ENCODE measurements around the gene FAM72A.
A peak's percentile ranks its signal among the peaks of the same experiment; 100 is the strongest.
"Not testable (repeated sequence)": the region's sequence is repeated elsewhere in the genome, so short reads cannot be mapped to it uniquely, and the experiment has no call there.

The FAM72A gene

DNA sequence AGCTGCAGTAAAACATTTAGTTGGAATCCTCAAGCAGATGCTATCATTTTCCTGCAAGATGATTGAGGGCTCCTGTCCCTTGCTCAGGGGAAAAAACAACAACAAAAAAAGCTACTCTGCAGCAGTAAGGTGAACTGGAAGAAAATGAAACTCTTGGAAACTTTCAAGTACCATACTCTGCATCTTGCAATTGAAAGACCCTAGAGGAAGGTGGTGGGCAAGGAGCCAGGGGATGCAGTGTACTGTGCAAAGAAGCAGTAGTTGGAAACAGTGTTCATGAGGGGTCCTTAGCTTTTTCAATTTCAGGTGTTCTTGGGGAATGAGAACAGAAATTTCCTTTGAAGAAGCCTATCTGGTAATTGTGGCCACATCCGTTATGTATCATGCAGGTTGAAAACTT, 8.2 kb upstream of the FAM72A start:
- not testable (repeated sequence) for DNase-seq

DNA sequence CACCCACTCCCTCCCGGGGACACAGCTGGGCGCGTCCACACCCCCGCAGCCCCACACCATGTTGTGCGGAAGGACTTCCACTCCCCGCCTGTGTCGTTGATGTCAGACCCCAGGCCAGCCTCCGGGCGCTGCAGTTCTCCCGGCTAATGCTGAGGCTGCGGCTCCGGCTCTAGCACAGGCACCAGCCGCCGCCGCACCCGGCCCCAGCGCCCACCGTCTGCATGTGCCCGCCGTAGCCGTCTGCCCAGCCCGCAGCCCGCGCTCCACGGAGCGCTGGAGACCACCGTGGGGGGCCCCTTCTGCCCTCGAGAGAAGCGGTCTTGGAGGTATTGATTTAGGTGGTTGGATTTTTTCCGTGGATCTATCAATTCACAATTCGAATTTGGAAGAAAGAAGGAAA, 2.9 kb upstream of the FAM72A start:
- DNase-seq, result not testable (repeated sequence)

DNA sequence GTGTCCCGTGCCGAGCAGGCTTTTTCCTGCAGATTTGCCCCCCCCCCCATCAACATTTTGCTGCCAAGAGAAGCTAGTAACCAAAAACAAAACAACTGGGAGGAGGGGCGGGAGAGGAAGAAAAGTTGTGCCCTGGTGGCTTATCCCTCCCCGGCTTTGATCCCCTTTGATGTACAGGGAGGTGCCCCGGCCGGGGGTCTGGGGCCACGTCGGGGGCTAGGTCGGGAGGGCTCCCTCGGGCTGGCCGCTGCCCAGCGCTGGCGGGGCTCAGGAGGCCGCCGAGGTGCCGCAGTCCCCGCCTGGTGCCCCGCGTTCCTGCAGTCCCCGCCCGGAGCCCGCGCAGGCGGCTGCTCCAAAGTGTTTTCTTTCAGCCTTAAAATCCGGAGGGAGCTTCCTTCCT, 2.2 kb upstream of the FAM72A start:
- DNase-seq, result not testable (repeated sequence)

DNA sequence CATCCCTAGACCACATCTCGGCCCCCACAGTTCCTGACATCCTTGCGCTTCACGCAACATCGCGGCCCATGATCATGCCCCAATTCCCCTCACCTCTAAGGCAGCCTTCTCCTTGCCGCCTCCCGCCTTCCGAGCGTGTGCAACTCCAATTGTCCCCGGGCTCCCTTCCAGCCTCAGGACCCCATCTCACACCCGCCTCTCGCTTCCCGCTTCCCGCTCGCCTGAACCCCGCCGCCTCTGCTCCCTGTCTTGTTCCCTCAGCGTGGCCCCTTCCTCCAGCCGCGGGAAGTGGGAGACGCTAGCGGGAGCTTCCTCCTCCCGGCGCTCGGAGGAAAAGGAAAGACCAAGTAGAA, 1.5 kb upstream of the FAM72A start:
- DNase-seq, result not testable (repeated sequence)

- DNase-seq, result peak; percentile 6
Observed at GRCh38 chr1:206203364-206204158, 922 bp upstream of the FAM72A start, which contains the start of gene SRGAP2. Gene SRGAP2, plus strand, starts transcription at chr1:206203541. Its CDS starts 2,430 bp downstream, at chr1:206205971.

DNA sequence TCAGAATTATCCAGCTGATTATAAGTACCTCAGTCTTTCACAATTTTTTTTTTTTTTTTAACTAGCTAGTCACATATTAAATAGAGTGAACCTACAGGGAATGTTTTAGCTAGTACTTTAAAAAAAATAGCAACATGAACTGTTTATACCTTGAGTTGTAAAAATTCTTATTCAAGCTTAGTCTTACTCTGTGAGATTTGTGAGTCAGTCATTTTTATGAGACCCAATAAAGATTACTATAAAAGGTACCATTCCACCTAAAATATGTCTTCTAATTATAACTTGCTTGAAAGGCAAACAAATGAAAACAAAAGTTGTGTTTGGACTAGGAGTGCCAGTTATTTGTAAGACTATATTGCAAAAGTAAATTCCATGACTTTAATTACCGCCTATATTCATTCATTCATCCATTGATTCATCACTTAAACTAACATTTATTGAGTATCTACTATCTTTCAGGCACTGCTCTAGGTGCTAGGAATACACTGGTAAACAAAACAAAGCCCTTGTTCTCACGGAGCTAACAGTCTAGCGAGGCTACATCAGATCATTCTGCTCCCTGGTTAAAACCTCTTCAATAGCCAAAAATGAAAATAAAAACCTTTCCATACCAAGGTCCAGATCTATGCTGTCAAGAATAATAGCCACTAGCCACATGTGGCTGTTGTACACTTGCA, 5.8 kb downstream of the FAM72A start:
- DNase-seq, result not testable (repeated sequence)

- not testable (repeated sequence) for DNase-seq
Observed at GRCh38 chr1:206195182-206195581, 7.5 kb downstream of the FAM72A start.

GRCh38 chr1:206186826-206187225, 15.8 kb downstream of the FAM72A start:
- not testable (repeated sequence) for DNase-seq

DNA sequence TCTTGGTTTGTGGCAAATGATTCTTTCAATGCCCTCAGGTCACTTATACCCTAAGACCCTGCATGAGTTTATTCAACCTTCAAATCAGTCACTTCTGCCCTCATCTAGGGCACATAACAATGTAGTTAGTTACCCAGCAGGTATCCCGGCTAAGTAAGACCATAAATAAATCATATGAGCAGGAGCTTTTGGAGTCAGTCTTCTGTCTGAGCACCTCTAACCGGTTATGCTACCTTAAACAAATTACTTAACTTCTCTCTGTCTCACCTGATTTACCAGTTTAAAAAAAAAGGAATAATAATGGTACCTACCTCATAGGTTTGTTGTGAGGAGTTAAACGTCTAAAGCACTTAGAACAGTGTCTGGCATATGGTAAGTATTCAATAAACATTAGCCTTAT, 16.9 kb downstream of the FAM72A start:
- DNase-seq, result not testable (repeated sequence)

DNA sequence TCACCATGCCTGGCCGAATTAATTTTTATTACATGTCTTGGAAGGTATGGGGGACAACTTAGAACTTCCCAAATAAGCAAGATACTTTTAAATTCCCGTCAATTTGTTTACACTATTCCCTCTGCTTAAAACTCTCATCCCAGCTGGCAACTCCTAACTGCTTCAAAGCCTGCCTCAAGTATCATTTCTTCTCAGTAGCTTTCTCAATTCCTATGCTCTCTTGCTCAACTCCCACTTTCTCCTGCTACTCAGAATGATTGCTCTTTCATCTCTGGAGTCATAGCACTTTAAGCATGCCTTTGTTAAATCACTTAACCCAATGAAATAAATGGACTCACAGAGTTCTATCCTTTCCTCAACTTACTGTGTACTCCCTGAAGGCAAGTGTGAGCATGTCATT, 18.9 kb downstream of the FAM72A start:
- not testable (repeated sequence) for DNase-seq

DNA sequence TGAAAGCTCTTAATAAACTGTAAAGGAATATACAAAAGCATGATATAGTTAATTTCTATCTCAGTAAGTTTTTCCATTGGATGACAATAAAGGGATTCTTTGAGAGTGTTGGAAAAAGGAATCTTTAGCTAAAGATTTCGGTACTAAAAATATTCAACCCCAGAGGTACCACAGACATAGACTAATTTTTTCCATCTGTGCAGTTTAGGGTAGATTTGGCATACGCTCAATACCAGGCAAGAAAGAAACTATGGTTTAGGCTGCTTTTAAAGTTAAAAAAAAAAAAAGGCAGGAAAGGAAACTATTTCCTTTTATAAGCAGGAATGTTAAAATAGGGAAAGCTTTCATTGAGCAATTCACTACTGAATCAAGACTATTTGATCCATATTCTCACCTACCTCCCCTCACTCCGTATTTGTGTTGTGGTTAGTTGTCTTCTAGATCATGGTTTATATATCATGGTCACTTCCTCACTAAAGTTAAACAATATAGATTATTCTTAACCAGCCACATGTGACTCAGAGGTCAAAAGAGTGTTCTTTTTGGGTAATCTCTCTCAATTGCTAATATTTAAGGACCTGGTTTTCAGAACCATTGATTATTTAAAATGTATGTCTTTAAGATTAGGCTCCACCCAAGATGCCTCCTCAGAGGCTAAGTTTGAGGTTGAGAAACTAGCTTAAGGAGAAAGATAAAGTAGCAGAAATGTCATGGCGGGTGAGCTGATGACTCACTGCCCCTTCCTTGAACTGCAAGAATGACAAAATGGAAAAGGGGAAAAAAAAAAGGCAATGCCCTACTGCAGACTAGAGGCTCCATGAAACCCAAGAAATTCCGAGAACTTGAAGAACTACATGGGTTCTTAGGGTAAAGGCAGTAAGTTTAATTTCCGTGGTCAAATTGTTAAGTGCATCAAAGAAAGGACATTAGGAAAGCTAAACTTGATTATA, 20.0 kb downstream of the FAM72A start:
- DNase-seq, result not testable (repeated sequence)

- not testable (repeated sequence) for DNase-seq
Observed at GRCh38 chr1:206179666-206180065, 23.0 kb downstream of the FAM72A start.

- not testable (repeated sequence) for DNase-seq
Observed at GRCh38 chr1:206178061-206178989, 24.3 kb downstream of the FAM72A start.

GRCh38 chr1:206176114-206176502, 26.5 kb downstream of the FAM72A start:
- DNase-seq, result not testable (repeated sequence)

DNA sequence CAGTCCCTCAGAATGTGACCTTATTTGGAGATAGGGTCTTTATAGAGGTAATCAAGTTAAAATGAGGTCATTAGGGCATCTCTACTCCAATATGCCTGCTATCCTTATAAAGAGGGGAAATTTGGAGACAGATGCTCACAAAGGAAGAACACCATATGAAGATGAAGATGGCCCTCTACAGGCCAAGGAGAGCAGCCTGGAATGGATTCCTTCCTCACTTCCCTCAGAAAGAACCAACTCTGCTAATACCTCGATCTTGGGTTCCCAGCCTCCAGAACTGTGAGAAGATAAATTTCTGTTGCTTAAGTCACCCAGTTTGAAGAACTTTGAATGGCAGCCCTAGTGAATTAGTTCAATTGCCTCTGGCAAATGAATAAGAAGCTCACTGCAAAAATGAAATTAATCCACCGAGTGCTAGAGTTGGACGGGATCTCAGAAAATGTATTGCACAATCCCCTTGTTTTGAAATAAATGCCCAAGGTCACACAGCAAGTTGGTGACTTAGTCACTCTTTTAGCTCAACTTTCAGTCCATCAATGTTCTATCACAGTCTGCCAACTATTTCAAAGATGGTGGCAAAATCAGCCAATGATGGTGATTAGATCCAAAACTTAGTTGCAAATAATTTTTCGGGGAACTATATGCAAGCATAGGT, 27.1 kb downstream of the FAM72A start:
- DNase-seq, result not testable (repeated sequence)

DNA sequence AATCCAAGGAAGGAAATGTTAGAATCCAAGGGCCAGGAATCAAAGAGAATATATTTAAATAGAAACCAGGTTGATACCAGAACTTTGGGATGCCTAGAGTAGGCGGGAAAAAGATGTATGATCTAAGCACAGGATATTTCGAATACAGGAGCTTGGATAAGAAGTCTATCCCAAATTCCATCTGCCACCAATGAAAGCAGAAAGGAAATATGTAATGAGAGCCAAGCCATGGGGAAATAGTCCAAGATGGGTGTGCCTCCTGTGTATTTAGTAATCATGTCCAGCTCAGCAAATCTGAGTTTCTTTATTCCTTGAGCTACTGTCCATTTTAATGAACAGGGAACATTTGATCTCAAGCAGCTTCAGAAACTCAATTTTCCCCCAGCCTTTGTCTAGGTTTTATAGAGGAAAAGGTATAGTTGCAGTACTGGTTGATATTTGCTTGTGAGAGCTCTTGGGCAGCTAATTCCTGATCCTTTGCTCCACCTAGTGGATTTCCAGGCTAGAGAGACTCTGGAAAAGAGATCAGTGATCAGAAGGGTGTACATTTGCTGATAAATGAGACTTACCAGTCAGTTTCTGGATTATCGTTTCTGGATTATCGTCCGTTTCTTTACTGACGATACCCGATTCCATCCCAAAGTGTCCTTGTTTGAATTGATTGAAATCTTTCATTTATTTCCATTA, 28.3 kb downstream of the FAM72A start:
- not testable (repeated sequence) for DNase-seq

- DNase-seq, result not testable (repeated sequence)
Observed at GRCh38 chr1:206173110-206173719, 29.4 kb downstream of the FAM72A start.

DNA sequence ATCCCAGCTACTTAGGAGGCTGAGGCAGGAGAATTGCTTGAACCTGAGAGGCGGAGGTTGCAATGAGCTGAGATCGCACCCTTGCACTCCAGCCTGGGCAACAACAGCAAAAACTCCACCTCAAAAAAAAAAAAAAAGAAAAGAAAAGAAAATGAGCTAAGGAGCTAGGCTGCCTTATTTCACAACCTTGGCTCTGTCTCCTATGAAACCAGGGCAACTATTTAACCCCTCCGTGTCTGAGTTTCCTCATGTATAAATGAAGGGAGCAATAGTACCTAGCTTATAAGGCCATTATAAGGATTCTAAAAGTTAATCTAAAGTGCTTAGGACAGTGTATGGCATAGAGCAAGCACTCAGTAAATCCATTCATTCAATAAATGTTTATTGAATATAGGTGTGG, 32.8 kb downstream of the FAM72A start:
- not testable (repeated sequence) for DNase-seq

DNA sequence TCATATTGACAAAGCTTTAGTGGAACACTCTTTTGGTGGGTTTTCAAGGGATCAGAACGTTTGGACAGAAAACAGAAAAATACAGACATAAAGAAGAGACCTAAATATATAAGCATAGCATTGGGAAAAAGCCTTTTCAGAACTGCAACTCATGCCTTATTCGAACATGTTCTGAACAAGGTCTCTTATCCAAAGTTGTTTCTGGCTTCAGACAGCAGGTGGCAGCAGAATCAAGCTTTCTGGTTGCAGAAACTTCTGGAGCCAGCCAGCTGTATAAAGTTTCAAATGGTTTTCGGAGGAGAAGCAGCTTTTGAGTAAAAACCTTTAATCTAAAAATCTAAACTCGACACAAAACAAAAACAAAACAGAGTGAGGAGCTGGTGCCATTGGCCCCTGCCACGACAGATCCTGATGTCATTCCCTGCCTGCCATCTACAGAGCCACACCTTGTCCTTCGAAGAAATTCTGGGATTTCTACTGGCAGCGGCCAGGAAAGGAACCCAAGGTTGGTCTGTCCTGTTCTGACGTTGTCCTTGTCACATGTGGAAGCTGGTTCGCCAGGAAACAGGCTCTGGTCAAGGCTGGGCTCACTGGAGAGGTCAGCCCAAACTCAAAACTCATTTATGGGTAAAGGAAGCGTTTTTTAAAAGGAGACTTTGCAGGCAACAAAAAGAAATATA, 35.1 kb downstream of the FAM72A start:
- not testable (repeated sequence) for DNase-seq
